ENCODE data around the gene UPK3B.
"Not testable (repeated sequence)": the region's sequence is repeated elsewhere in the genome, so short reads cannot be mapped to it uniquely, and the experiment has no call there.

The UPK3B gene

GRCh38 chr7:76509931-76510877 lies at the start of gene UPK3B:
TSS of gene UPK3B (plus strand) at chr7:76510552. CDS start at chr7:76510653, 101 bp downstream.
- no peak for DNase-seq (ENCODE audit: low read depth in 3 of 3)

- not testable (repeated sequence) for DNase-seq (ENCODE audit: low read depth in 3 of 3)
These were observed 49.6 kb upstream of the UPK3B start for GRCh38 chr7:76460767-76461166.

- DNase-seq (ENCODE audit: low read depth in 3 of 3), result peak in 1 of 3 donors; percentile 28
These were observed 48.8 kb upstream of the UPK3B start, which contains the start of gene DTX2 for GRCh38 chr7:76461464-76462101. TSS of gene DTX2 (plus strand) at chr7:76461709. CDS start at chr7:76480510, 18,801 bp downstream.

GRCh38 chr7:76462271-76462882 lies 48.0 kb upstream of the UPK3B start:
- not testable (repeated sequence) for DNase-seq (ENCODE audit: low read depth in 3 of 3)

GRCh38 chr7:76464959-76465358 lies 45.4 kb upstream of the UPK3B start:
- not testable (repeated sequence) for DNase-seq (ENCODE audit: low read depth in 3 of 3)

- DNase-seq (ENCODE audit: low read depth in 3 of 3), result not testable (repeated sequence)
These were observed 44.4 kb upstream of the UPK3B start for GRCh38 chr7:76465950-76466349.

- DNase-seq (ENCODE audit: low read depth in 3 of 3), result not testable (repeated sequence)
These were observed 42.5 kb upstream of the UPK3B start for GRCh38 chr7:76467743-76468404.

- DNase-seq (ENCODE audit: low read depth in 3 of 3), result not testable (repeated sequence)
These were observed 38.7 kb upstream of the UPK3B start for GRCh38 chr7:76471556-76472221.

GRCh38 chr7:76473097-76473496 lies 37.3 kb upstream of the UPK3B start:
- DNase-seq (ENCODE audit: low read depth in 3 of 3), result not testable (repeated sequence)

GRCh38 chr7:76476280-76476679 lies 34.1 kb upstream of the UPK3B start:
- not testable (repeated sequence) for DNase-seq (ENCODE audit: low read depth in 3 of 3)

- DNase-seq (ENCODE audit: low read depth in 3 of 3), result not testable (repeated sequence)
These were observed 33.4 kb upstream of the UPK3B start for GRCh38 chr7:76476742-76477474.

- not testable (repeated sequence) for DNase-seq (ENCODE audit: low read depth in 3 of 3)
These were observed 30.7 kb upstream of the UPK3B start for GRCh38 chr7:76479628-76480027.

- not testable (repeated sequence) for DNase-seq (ENCODE audit: low read depth in 3 of 3)
These were observed 29.7 kb upstream of the UPK3B start for GRCh38 chr7:76480403-76481253.

GRCh38 chr7:76482660-76483059 lies 27.7 kb upstream of the UPK3B start:
- not testable (repeated sequence) for DNase-seq (ENCODE audit: low read depth in 3 of 3)

GRCh38 chr7:76483081-76483480 lies 27.3 kb upstream of the UPK3B start:
- DNase-seq (ENCODE audit: low read depth in 3 of 3), result not testable (repeated sequence)

GRCh38 chr7:76484456-76484855 lies 25.9 kb upstream of the UPK3B start:
- DNase-seq (ENCODE audit: low read depth in 3 of 3), result not testable (repeated sequence)

GRCh38 chr7:76485822-76486610 lies 24.3 kb upstream of the UPK3B start:
- DNase-seq (ENCODE audit: low read depth in 3 of 3), result not testable (repeated sequence)

- peak in 2 of 3 donors; percentile 9 to 15 for DNase-seq (ENCODE audit: low read depth in 3 of 3)
These were observed 23.7 kb upstream of the UPK3B start for GRCh38 chr7:76486618-76487017.

Data from stimulated activated CD4-positive, alpha-beta T cell treated with anti-CD3 and anti-CD28 coated beads, TNF-alpha, amount 100 ng/mL, for 48 hours (primary cell).